Motor neuron (in vitro differentiated cells): ENCODE data around the gene C18orf32. TPM values are rescaled to one million over a fixed set of nuclear protein-coding genes. Genes with fewer than 3 reads are reported as not detected.
"Not testable (repeated sequence)": the region's sequence is repeated elsewhere in the genome, so short reads cannot be mapped to it uniquely, and the experiment has no call there.

Experiments used
- ATAC-seq, 8 experiments: fragments of 200-7000 bp; cut with Tn5 transposase; replicated peaks in 6 of 8; 2 replicates each; pipeline ENCODE4 v1.8.0; 2021; ENCODE audit warnings: mild to moderate bottlenecking in 8 of 8, moderate library complexity in 8 of 8
- H3K27ac ChIP-seq, 2 donors: fragments of 250-450 bp; sonication (Bioruptor Pico); 2 replicates each; pipeline ENCODE4 v1.9.0; 2021; ENCODE audit warnings: antibody characterized with exemption in 2 of 2, mild to moderate bottlenecking in 2 of 2, moderate library complexity in 1 of 2
- H3K4me1 ChIP-seq, 2 donors: fragments of 250-450 bp; sonication (Bioruptor Pico); replicated peaks in 1 of 2; 2 replicates each; pipeline ENCODE4 v1.6.1; 2021; ENCODE audit warnings: antibody characterized with exemption in 2 of 2, mild to moderate bottlenecking in 2 of 2, moderate library complexity in 1 of 2
- H3K4me3 ChIP-seq, 5 donors: fragments of 250-450 bp; sonication (Bioruptor Pico); 2 replicates each; pipeline ENCODE4 v1.9.0; 2021; ENCODE audit warnings: antibody characterized with exemption in 5 of 5, mild to moderate bottlenecking in 5 of 5, moderate library complexity in 4 of 5
- WGBS, 10 experiments: fragments of 450-650 bp; shearing (Covaris generic); methylation state at CpG; one replicate each; pipeline ENCODE4 v1.0.0; 2022; 5-methylcytosine and 5-hydroxymethylcytosine counted together
- in situ Hi-C, 9 experiments: fragments of 400-800 bp; cut with MboI; loops; one replicate each; pipeline ENCODE4 v1.15.0; 2021; ENCODE audit warnings: low sequenced_read_pairs in 9 of 9, low pct_unique_long_range_greater_than_20kb in 2 of 9; ENCODE audit not compliant: unreplicated experiment in 9 of 9
- total RNA-seq, 8 experiments: library from RNA; unstranded; fragments of 300-600 nt; gene quantifications; 2 replicates each; pipeline versions ENCODE4 v1.2.3 to v1.2.4, GENCODE V29; 2022

The C18orf32 gene
- total RNA-seq, 8 experiments from 2014 or later: 29.2 to 127 (median 101) TPM

DNA sequence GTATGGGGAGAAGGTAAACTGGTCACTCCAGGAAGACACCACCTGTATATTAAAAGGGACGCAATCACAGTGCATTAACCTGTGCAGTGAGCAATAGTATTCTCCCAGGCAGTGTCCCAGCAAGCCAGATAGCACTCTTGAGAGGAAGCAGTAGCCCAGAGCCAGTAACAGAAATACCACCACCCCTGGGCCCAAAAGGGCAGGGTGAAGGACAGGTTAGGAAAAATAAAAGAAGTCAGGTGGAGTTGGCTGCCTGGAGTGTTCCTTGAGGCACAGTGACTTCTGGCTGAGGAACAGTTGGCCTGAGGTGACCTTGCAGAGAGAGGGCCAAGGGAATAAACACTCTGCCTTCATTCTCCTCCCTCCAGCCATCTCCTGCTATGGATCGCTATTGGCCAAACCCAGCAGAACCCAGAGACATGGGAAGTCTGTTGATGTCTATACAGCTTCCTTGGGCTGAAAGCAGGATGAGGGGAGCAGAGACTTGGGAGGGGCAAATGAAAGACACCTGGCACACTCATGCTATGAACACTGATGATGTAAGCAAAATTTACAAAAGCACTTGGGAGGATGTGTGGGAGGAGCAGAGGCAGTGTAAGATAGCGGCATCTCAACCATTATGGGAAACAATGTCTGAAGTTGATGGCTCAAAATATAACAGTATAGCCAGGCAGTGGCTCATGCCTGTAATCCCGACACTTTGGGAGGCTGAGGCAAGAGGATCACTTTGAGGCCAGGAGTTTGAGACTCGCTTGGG lies 7.5 kb downstream of the C18orf32 start:
- no peaks in the 10 kb centered on the region for H3K4me1 ChIP-seq
- WGBS, 10 experiments: 62 to 100% (median 93%) methylated on average over 1 to 3 of the region's 5 CpGs
- no peak overlapping the region for H3K4me3 ChIP-seq
- H3K27ac ChIP-seq: no peak overlapping the region
- ATAC-seq: peak in 1 of 8 experiments; percentile 20
- in situ Hi-C loops: no loop called here

DNA sequence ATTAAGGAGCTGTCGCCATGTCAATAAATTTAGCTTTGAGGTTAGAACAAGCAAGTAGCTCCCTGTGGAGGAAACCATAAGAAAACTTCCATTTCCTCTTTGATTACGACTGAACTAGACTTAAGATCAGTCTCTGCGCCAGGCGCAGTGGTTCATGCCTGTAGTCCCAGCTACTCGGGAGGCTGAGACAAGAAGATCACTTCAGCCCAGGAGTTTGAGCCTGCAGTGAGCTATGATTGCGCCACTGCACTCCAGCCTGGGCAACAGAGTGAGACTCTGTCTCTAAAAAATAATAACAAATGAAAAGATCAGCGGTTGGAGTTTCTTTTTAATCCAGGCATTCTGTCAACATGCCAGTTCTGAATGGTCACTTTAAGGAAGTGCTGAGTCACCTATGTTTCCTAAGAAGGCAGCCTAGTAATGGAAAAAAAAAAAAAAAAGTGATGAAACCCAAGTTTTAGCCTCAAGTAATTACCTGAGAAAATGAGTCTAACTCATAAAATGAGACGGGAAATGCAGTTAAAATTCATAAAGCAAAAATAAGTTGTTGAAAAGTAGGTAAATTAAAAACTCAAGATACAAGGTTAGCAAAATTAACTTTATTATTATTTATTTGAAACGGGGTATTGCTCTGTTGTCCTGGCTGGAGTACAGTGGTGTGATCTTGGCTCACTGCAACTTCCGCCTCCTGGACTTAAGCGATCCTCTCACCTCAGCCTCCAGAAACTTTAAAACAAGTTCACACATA lies 10.2 kb downstream of the C18orf32 start:
- H3K4me1 ChIP-seq: peaks cover 0 to 4% of the 10 kb centered on the region in 2 donors
- in situ Hi-C loops: no loop called here
- peak in 2 of 8 experiments; percentile 44 to 55 for ATAC-seq
- H3K27ac ChIP-seq: no peak overlapping the region
- H3K4me3 ChIP-seq: no peak overlapping the region
- WGBS, 10 experiments: 71 to 96% (median 85%) methylated on average over 3 to 11 of the region's 11 CpGs

- ATAC-seq, in situ Hi-C loops, H3K4me3 ChIP-seq, H3K4me1 ChIP-seq, H3K27ac ChIP-seq: not testable (repeated sequence)
- 93 to 100% (median 100%) methylated on average over 1 to 6 of the region's 6 CpGs; no CpG with 5 or more reads in 2 of the 10 experiments for WGBS, 10 experiments
These were observed 12.1 kb downstream of the C18orf32 start for GRCh38 chr18:49474935-49475334.

DNA sequence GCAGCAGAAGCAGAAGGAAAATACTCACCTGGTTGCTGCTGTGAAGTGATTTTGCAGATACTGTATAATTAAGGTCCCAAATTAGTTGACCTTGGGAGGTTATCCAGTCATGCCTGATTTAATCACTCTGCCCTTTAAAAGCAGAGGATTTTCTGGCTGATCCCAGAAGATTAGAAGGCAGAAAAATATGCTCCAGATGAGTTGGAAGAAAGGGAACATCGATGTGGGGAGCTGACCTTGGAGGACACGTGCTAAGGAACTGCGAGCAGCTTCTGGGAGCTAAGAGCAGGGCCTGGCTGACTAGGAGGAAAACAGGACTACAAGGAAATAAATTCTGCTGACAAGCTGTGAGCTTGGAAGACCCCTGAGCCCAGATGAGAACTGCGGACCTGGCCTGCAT lies 13.3 kb downstream of the C18orf32 start:
- ATAC-seq: no peak
- in situ Hi-C loops: no loop called here
- Histone ChIP-seq H3K4me1 (peaks cover 0 to 4% of the 10 kb centered on the region in 2 donors), H3K27ac (no peak overlapping the region), H3K4me3 (no peak overlapping the region)
- WGBS, 10 experiments: 27 to 100% (median 70%) methylated on average over 1 to 4 of the region's 4 CpGs; no CpG with 5 or more reads in 2 of the 10 experiments

- WGBS, 10 experiments: 50 to 100% (median 76%) methylated on average over 1 to 3 of the region's 3 CpGs; no CpG with 5 or more reads in 2 of the 10 experiments
- Histone ChIP-seq H3K27ac (no peak overlapping the region), H3K4me3 (no peak overlapping the region), H3K4me1 (peaks cover 0 to 4% of the 10 kb centered on the region in 2 donors)
- ATAC-seq: no peak
- in situ Hi-C loops: no loop called here
These were observed 14.6 kb downstream of the C18orf32 start for GRCh38 chr18:49472459-49472858.

DNA sequence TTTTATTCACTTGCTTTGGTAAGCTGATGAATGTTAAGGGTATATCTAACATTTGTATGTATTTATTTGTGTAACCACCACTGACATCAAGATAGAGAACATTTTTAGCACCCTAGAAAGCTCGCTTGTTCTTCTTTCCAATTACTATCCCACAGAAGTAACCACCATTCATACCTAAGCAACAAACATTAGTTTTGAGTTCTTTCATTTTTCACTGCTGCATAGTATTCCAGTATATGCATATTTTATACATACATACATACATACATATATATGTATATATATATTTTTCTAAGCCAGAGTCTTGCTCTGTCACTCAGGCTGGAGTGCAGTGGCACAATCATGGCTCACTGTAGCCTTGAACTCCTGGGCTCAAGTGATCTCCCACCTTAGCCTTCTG lies 15.5 kb downstream of the C18orf32 start:
- WGBS, 10 experiments: 29 to 100% (median 85%) methylated on average over 1 of the region's 1 CpG; no CpG with 5 or more reads in 5 of the 10 experiments
- in situ Hi-C loops: no loop called here

GRCh38 chr18:49467599-49467998 lies 19.4 kb downstream of the C18orf32 start:
- Histone ChIP-seq H3K4me3 (no peak overlapping the region), H3K27ac (no peak overlapping the region), H3K4me1 (peaks cover 0 to 5% of the 10 kb centered on the region in 2 donors)
- in situ Hi-C loops: no loop called here
- ATAC-seq: no peak
- 45 to 100% (median 91%) methylated on average over 1 to 4 of the region's 4 CpGs for WGBS, 10 experiments

More for the DNA sequence above, 15.5 kb downstream of the C18orf32 start:
- Histone ChIP-seq H3K4me1 (peaks cover 0 to 4% of the 10 kb centered on the region in 2 donors), H3K27ac (no peak overlapping the region), H3K4me3 (no peak overlapping the region)
- ATAC-seq: no peak

DNA sequence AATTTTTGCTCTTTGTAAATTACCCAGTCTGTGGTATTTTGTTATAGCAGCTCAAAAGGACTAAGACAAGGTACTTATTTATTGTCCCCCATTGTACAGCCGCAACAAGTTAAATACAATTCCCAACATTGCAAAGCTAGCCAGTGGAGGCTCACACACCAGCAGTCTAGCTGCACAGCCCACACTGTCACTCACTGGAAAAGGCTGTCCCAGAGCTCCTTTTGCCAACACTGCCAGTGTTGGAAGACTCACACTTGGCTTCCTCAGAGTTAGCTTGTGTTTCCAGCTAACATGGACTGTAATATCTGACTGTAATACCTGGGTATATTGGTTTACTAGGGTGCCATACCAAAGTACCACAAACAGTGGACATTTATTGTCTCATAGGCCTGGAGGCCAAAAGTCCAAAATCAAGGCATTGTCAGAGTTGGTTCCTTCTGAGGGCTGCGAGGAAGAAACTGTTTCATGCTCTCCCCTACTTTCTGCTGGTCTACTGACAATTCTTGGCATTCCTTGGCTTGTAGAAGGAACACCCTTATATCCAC lies 19.9 kb downstream of the C18orf32 start:
- WGBS, 10 experiments: 71 to 100% (median 100%) methylated on average over 1 to 2 of the region's 2 CpGs; no CpG with 5 or more reads in 1 of the 10 experiments
- Histone ChIP-seq H3K4me3 (no peak overlapping the region), H3K4me1 (peaks cover 0 to 5% of the 10 kb centered on the region in 2 donors), H3K27ac (no peak overlapping the region)
- in situ Hi-C loops: no loop called here
- ATAC-seq: no peak

DNA sequence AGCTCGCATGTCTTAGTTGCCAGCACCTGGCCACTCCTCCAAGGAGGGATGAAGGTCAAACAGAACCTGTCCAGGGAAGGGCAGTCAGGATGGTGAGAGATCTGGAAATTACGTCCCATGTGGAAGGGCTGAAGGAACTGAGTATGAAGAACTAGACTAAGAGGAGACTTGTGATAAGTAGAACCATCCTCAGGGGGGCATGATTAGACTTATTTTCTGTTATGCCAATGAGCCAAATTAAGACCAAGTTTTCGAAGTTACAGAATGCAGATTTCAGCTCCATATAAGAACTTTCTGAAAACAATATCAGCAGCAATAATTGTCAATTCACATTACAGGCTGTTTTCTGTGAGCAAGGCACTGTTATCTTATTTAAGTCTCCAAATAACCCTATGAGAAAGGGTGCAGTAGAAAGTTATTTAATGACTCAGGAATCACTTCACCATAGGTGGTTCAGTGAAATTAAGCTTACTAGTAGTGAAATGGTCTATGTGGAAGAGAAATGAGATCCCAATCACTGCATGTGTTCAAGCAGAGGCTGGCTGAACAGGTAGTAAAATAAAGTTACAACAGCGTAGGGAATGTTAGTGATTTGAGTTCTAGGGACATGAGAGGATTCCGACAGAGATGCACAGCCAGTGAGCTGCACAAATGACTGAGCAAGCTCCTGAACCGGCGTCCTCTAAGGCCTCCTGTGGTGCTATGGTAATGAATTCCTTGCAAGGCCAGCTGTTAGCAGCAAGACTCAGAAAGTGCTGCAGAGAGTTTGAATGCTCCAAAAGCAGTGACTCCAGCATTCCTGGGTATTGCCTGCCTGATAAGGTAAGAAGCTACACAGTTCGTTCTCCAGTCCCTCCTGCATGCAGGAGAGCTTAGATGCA lies 22.1 kb downstream of the C18orf32 start:
- no peak overlapping the region for H3K4me3 ChIP-seq
- no peak overlapping the region for H3K27ac ChIP-seq
- H3K4me1 ChIP-seq: peaks cover 0 to 5% of the 10 kb centered on the region in 2 donors
- WGBS, 10 experiments: 0 to 75% (median 38%) methylated on average over 1 to 8 of the region's 8 CpGs
- in situ Hi-C loops: no loop called here
- ATAC-seq: peak in 2 of 8 experiments; percentile 11 to 13

GRCh38 chr18:49461602-49461977 lies 25.4 kb downstream of the C18orf32 start:
- peaks cover 8 to 13% of the 10 kb centered on the region in 2 donors for H3K4me1 ChIP-seq
- in situ Hi-C loops: no loop called here
- WGBS, 10 experiments: 80 to 100% (median 100%) methylated on average over 1 to 4 of the region's 4 CpGs
- ATAC-seq: no peak
- H3K27ac ChIP-seq: no peak overlapping the region
- H3K4me3 ChIP-seq: no peak overlapping the region

GRCh38 chr18:49460976-49461601 lies 25.9 kb downstream of the C18orf32 start:
- peaks cover 8 to 13% of the 10 kb centered on the region in 2 donors for H3K4me1 ChIP-seq
- in situ Hi-C loops: no loop called here
- ATAC-seq: peak in 1 of 8 experiments; percentile 13
- H3K27ac ChIP-seq: peak overlapping the region in 1 of 2 donors; percentile 86
- peak overlapping the region; percentile 64 to 80 (median 74) for H3K4me3 ChIP-seq
- WGBS, 10 experiments: 12 to 100% (median 68%) methylated on average over 1 to 18 of the region's 19 CpGs
